ENCODE results near the gene TPP2.
A peak's percentile ranks its signal among the peaks of the same experiment; 100 is the strongest.

The TPP2 gene

DNA sequence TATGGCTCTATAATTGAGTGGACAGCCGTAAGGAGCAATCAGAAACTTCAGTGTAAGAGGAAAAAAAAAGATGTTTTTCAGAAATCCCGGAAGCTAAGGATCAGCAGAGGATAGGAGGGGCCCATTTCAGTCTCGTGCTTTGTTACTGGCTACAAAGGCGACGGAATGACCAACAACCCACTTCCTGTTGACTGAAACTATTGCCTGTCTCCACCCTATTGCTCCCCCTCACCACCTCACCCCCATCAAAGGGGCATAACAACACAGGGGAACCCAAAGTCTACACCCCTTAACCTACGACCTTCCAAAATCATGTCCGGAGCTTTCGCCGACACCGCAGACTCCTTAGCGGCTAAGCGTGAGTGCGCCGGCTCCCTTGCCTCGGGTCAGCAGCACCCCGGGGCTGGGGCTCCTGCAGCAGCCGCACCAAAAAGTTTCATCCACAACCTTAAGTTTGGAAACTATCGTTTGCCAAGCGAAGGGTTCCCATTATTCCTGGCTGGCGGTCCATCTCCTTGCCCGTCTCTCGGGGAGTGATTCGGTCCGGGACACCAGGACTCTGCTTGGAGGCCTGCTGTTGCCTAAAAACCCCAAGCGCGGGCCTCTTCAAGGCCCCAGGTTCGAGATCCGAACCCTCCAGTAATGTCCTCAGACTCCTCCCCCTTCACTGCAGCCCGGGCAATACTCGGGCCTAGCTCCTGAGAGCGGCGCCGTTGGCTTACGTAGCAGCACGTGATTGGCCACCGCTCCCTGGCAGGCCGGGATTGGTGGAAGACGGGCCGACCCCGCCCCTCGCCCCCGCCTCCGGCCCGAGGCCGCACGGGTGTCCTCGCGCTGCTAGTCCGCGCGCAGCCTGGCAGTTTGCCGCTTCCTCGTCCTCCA is at the start of gene TPP2:
Gene TPP2, plus strand, starts transcription at position 840 of the 882 bp plus-strand sequence. CDS start 53 bp downstream, outside the sequence.
- TF ChIP-seq POLR2A (IDR thresholded peaks at IDR 0.05; ENCODE audit: low read length) (peak; percentile 93), GATA1 (IDR thresholded peaks at IDR 0.05; ENCODE audit: low read depth, low read length) (no peak)
- peak; percentile 99 for DNase-seq

- no peak for DNase-seq
- no peak for TF ChIP-seq GATA1 (IDR thresholded peaks at IDR 0.05; ENCODE audit: low read depth, low read length)
- TF ChIP-seq POLR2A (IDR thresholded peaks at IDR 0.05; ENCODE audit: low read length): no peak
Observed at GRCh38 chr13:102548811-102549210, 48.0 kb upstream of the TPP2 start.

DNA sequence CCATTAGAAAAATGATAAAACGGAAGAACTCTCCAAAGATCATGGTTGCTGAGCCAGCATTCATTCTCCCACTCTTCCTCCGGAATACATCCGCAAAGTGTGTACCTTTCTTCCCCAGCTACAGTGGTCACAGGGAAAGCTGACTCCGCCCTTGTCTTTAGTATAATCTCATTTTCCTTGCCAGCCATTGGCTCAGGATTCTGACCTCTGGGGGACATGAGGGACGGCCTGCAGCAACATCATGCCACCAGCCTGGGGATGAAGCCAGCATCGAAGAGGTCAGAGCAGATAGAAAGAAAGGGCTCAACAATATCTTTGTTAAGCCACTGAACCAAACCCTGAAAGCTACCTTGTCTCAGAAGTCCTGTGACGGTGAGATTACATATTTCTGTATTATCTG is 46.3 kb upstream of the TPP2 start:
- TF ChIP-seq GATA1 (IDR thresholded peaks at IDR 0.05; ENCODE audit: low read depth, low read length) (no peak), POLR2A (IDR thresholded peaks at IDR 0.05; ENCODE audit: low read length) (no peak)
- DNase-seq: no peak

GRCh38 chr13:102555914-102556553 is 40.8 kb upstream of the TPP2 start:
- peak; percentile 13 to 30 for DNase-seq
- TF ChIP-seq GATA1 (IDR thresholded peaks at IDR 0.05; ENCODE audit: low read depth, low read length): no peak
- no peak for TF ChIP-seq POLR2A (IDR thresholded peaks at IDR 0.05; ENCODE audit: low read length)

- TF ChIP-seq GATA1 (IDR thresholded peaks at IDR 0.05; ENCODE audit: low read depth, low read length): no peak
- TF ChIP-seq POLR2A (IDR thresholded peaks at IDR 0.05; ENCODE audit: low read length): no peak
- no peak for DNase-seq
Observed at GRCh38 chr13:102556806-102557205, 40.0 kb upstream of the TPP2 start.

GRCh38 chr13:102558029-102558428 is 38.8 kb upstream of the TPP2 start:
- no peak for DNase-seq
- TF ChIP-seq POLR2A (IDR thresholded peaks at IDR 0.05; ENCODE audit: low read length) (no peak), GATA1 (IDR thresholded peaks at IDR 0.05; ENCODE audit: low read depth, low read length) (no peak)

DNA sequence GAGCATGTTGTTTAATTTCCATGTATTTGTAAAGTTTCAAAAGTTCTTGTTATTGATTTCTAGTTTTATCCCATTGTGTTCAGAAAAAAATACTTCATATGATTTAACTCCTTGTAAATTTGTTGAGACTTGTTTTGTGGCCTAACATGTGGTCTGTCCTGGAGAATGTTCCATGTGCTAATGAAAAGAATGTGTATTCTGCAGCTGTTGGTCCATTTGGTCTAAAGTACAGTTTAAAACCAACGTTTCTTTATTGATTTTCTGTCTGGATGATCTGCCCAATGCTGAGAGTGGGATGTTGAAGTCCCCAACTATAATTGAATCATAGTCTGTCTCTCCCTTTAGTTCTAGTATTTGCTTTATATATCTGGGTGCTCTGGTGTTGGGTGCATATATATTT is 34.9 kb upstream of the TPP2 start:
- no peak for DNase-seq

GRCh38 chr13:102563267-102563666 is 33.5 kb upstream of the TPP2 start:
- TF ChIP-seq POLR2A (IDR thresholded peaks at IDR 0.05; ENCODE audit: low read length) (no peak), GATA1 (IDR thresholded peaks at IDR 0.05; ENCODE audit: low read depth, low read length) (no peak)
- no peak for DNase-seq

More for the DNA sequence above, 34.9 kb upstream of the TPP2 start:
- TF ChIP-seq GATA1 (IDR thresholded peaks at IDR 0.05; ENCODE audit: low read depth, low read length) (no peak), POLR2A (IDR thresholded peaks at IDR 0.05; ENCODE audit: low read length) (no peak)

GRCh38 chr13:102564564-102564963 is 32.2 kb upstream of the TPP2 start:
- no peak for DNase-seq
- no peak for TF ChIP-seq POLR2A (IDR thresholded peaks at IDR 0.05; ENCODE audit: low read length)
- no peak for TF ChIP-seq GATA1 (IDR thresholded peaks at IDR 0.05; ENCODE audit: low read depth, low read length)

- no peak for TF ChIP-seq POLR2A (IDR thresholded peaks at IDR 0.05; ENCODE audit: low read length)
- TF ChIP-seq GATA1 (IDR thresholded peaks at IDR 0.05; ENCODE audit: low read depth, low read length): no peak
- DNase-seq: no peak
Observed at GRCh38 chr13:102566513-102566912, 30.3 kb upstream of the TPP2 start.

GRCh38 chr13:102567857-102568256 is 28.9 kb upstream of the TPP2 start:
- TF ChIP-seq POLR2A (IDR thresholded peaks at IDR 0.05; ENCODE audit: low read length) (no peak), GATA1 (IDR thresholded peaks at IDR 0.05; ENCODE audit: low read depth, low read length) (no peak)
- DNase-seq: no peak

DNA sequence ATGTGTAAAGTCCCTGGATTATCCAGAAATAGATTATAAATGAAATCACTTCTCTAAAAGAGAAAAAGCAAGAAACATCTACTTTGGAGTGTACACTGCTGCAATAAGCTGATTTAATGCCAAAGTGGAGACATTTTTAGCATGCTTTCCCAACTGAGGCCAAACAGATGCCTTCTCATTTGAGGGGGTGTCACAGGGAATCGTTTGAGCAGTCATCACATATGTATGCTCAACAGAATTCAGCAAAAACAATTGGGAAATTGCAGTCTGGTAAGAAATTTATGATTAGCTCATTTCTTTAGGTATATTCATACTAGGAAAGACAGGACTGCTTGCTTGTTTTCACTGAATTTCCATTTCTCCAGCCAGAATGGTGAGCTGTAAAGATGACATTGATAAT is 27.3 kb upstream of the TPP2 start:
- TF ChIP-seq GATA1 (IDR thresholded peaks at IDR 0.05; ENCODE audit: low read depth, low read length) (no peak), POLR2A (IDR thresholded peaks at IDR 0.05; ENCODE audit: low read length) (no peak)
- no peak for DNase-seq

DNA sequence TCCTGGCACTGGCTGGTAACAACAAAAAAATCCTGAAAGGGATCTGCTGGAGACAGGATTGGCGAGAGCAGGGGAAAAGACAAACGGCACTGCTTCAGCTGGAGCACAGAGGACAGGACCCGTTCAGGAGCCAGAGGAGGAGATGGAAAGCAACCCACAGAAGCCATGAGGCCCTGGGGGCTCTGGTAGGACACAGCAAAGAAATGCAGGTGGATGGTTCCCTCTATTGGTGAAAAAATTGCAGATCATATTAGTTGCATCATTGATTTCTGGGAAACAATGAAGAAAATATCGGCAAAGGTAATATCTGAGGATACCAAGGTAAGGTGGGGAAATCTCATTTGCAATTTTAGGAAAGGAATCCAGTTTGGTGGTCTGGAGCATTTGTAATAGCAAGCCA is 25.7 kb upstream of the TPP2 start:
- no peak for DNase-seq

GRCh38 chr13:102572323-102572722 is 24.5 kb upstream of the TPP2 start:
- DNase-seq: no peak
- TF ChIP-seq GATA1 (IDR thresholded peaks at IDR 0.05; ENCODE audit: low read depth, low read length): no peak
- TF ChIP-seq POLR2A (IDR thresholded peaks at IDR 0.05; ENCODE audit: low read length): no peak

More for the DNA sequence above, 25.7 kb upstream of the TPP2 start:
- TF ChIP-seq GATA1 (IDR thresholded peaks at IDR 0.05; ENCODE audit: low read depth, low read length): no peak
- no peak for TF ChIP-seq POLR2A (IDR thresholded peaks at IDR 0.05; ENCODE audit: low read length)

All from erythroblast (primary cell).